ENCODE measurements around the gene GPR160.

Gene GPR160

DNA sequence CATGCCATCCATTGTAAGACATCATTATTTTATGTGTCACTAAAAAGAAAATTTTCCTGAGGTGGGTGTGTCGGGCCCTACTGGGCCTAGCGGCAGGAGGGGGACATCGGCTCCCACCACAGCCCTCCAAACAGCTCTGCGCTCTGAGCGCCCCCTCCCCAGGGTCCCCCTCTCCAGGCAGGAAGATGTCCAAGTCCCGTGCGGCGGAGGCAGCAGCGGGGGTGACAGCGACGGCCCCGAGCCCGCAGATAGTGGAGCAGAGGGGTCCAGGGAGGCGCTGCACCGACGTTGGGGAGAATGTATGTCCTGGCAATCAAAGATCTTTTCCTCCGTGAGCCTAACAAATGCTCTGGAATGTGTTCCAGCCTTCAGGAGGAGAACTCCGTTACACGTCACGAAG is 24.3 kb downstream of the GPR160 start:
- TF ChIP-seq TAF1 (IDR thresholded peaks at IDR 0.05; ENCODE audit: low read depth) (no peak), FOXM1 (IDR thresholded peaks at IDR 0.05; ENCODE audit: borderline replicate concordance, low read depth) (no peak), CEBPB (IDR thresholded peaks at IDR 0.05) (no peak), YY1 (IDR thresholded peaks at IDR 0.05; ENCODE audit: low read depth) (no peak), CREB1 (IDR thresholded peaks at IDR 0.05; ENCODE audit: low read depth) (no peak)
- TF ChIP-seq, protein P1, sequence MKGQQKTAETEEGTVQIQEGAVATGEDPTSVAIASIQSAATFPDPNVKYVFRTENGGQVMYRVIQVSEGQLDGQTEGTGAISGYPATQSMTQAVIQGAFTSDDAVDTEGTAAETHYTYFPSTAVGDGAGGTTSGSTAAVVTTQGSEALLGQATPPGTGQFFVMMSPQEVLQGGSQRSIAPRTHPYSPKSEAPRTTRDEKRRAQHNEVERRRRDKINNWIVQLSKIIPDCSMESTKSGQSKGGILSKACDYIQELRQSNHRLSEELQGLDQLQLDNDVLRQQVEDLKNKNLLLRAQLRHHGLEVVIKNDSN (IDR thresholded peaks at IDR 0.05): no peak
- TF ChIP-seq, protein P2, sequence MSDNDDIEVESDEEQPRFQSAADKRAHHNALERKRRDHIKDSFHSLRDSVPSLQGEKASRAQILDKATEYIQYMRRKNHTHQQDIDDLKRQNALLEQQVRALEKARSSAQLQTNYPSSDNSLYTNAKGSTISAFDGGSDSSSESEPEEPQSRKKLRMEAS (IDR thresholded peaks at IDR 0.05): no peak

DNA sequence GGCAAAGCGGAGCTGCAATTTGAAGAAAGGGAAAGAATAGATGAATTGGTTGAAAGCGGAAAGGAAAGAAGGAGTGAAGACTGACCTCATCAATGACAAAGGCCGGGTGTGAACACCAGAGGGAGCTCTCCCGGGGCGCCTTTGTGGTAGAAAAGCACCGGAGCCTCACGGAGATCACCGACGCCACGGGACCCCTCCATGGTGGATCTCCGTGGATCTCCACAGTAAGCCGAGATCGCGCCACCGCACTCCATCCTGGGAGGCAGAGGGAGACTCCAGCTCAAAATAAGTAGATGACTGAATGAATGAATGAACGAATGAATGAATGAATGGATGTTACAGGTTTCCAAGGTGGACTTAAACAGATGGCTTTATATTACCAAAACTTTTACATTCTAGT is 25.0 kb downstream of the GPR160 start:
- TF ChIP-seq TEAD4 (IDR thresholded peaks at IDR 0.05): no peak

DNA sequence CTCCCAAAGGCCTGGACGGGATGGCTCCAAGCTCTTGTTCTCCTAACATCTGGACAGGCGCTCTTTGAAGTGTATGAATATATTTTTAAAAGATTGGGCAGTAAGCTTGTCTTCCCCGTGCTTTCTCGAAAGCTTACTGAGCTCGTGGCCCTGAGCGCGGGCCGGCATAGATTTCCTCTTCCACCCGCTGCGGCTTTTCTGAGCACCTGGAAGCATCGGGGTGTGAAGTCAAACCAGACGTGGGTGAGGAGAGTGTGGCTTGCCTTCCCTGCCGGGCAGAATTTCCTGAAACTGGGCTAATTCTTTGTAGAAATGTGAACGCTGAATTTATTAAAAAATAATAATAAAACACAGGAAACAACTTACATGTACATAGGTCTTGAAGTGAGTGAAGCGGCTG is 25.9 kb downstream of the GPR160 start:
- TF ChIP-seq TCF12 (IDR thresholded peaks at IDR 0.05; ENCODE audit: low read depth) (no peak), FOXM1 (IDR thresholded peaks at IDR 0.05; ENCODE audit: borderline replicate concordance, low read depth) (no peak), ZBTB7A (IDR thresholded peaks at IDR 0.05; ENCODE audit: low read depth) (no peak), RAD21 (IDR thresholded peaks at IDR 0.05; ENCODE audit: low read depth) (no peak), NFIC (IDR thresholded peaks at IDR 0.05) (no peak)
- TF ChIP-seq, protein P2 (IDR thresholded peaks at IDR 0.05): no peak

DNA sequence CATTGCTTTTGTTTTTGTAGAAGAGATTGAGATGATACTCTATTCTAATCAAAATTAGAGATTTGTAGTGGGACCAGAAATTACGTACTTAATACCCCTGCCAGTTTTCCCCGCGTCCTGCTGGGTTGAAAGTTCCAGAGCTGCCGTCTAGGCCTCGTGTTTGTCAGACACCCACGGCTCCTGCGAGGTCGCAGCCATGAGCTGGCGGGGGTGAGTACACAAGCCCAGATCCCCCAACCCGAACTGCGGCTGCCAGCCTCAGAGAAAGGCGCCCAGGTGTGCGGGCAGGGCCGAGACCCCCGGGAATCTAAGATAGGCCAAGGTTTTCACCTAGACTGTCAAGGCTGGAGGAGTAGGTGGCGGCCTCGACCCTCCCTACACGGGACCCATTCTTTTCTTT is 26.3 kb downstream of the GPR160 start:
- TF ChIP-seq CREB1 (IDR thresholded peaks at IDR 0.05; ENCODE audit: low read depth) (no peak), TCF12 (IDR thresholded peaks at IDR 0.05; ENCODE audit: low read depth) (no peak), FOXM1 (IDR thresholded peaks at IDR 0.05; ENCODE audit: borderline replicate concordance, low read depth) (no peak), ZBTB7A (IDR thresholded peaks at IDR 0.05; ENCODE audit: low read depth) (no peak), EGR1 (IDR thresholded peaks at IDR 0.05) (no peak), EP300 (IDR thresholded peaks at IDR 0.05; ENCODE audit: borderline replicate concordance) (no peak), YY1 (IDR thresholded peaks at IDR 0.05; ENCODE audit: low read depth) (no peak), CEBPB (IDR thresholded peaks at IDR 0.05) (no peak), TAF1 (IDR thresholded peaks at IDR 0.05; ENCODE audit: low read depth) (no peak), TEAD4 (IDR thresholded peaks at IDR 0.05) (no peak), NFIC (IDR thresholded peaks at IDR 0.05) (no peak), RAD21 (IDR thresholded peaks at IDR 0.05; ENCODE audit: low read depth) (no peak)
- TF ChIP-seq, protein P2 (IDR thresholded peaks at IDR 0.05): no peak
- TF ChIP-seq, protein P1 (IDR thresholded peaks at IDR 0.05): no peak
- TF ChIP-seq, protein P3, sequence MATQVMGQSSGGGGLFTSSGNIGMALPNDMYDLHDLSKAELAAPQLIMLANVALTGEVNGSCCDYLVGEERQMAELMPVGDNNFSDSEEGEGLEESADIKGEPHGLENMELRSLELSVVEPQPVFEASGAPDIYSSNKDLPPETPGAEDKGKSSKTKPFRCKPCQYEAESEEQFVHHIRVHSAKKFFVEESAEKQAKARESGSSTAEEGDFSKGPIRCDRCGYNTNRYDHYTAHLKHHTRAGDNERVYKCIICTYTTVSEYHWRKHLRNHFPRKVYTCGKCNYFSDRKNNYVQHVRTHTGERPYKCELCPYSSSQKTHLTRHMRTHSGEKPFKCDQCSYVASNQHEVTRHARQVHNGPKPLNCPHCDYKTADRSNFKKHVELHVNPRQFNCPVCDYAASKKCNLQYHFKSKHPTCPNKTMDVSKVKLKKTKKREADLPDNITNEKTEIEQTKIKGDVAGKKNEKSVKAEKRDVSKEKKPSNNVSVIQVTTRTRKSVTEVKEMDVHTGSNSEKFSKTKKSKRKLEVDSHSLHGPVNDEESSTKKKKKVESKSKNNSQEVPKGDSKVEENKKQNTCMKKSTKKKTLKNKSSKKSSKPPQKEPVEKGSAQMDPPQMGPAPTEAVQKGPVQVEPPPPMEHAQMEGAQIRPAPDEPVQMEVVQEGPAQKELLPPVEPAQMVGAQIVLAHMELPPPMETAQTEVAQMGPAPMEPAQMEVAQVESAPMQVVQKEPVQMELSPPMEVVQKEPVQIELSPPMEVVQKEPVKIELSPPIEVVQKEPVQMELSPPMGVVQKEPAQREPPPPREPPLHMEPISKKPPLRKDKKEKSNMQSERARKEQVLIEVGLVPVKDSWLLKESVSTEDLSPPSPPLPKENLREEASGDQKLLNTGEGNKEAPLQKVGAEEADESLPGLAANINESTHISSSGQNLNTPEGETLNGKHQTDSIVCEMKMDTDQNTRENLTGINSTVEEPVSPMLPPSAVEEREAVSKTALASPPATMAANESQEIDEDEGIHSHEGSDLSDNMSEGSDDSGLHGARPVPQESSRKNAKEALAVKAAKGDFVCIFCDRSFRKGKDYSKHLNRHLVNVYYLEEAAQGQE (IDR thresholded peaks at IDR 0.05; ENCODE audit: low read depth): no peak

DNA sequence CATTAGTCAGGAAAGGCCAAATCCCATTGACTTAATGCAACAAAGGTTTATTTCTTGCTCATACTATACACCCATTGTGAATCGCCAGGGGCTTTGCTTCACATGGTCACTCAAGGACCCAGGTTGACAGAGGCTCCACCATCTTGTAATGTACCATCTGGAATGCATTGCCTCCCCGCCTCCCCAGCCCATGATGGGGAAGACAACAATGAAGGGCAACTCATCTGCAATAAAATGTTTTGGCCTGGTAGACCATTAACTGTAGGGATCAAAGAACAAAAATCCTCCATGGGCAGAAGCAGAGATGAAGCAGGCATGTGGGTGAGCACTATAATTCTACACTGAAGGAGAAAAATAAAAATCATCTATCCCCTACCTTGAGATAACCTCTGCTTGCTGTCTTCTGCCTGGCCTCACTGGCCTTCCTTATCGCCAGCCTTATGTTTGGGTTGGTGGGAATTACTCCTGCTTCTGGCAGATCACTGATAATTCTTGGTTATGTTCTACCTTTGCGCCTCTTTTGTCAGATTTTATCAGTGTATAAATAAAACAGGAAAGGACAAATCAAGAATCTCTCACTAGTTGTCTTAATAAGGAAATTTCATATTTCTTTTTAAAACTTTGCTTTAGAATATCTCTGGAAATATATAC is 37.8 kb downstream of the GPR160 start:
- TF ChIP-seq, protein P2 (IDR thresholded peaks at IDR 0.05): no peak
- TF ChIP-seq YY1 (IDR thresholded peaks at IDR 0.05; ENCODE audit: low read depth): no peak
- TF ChIP-seq, protein P3 (IDR thresholded peaks at IDR 0.05; ENCODE audit: low read depth): no peak
- no peak for TF ChIP-seq RAD21 (IDR thresholded peaks at IDR 0.05; ENCODE audit: low read depth)
- TF ChIP-seq, protein P1 (IDR thresholded peaks at IDR 0.05): no peak
- TF ChIP-seq EGR1 (IDR thresholded peaks at IDR 0.05): no peak
- TF ChIP-seq CEBPB (IDR thresholded peaks at IDR 0.05): no peak
- TF ChIP-seq TCF12 (IDR thresholded peaks at IDR 0.05; ENCODE audit: low read depth): no peak
- TF ChIP-seq TAF1 (IDR thresholded peaks at IDR 0.05; ENCODE audit: low read depth): no peak
